IPS-18c (cell line): ENCODE results near the gene MTHFD2.
"Not testable (repeated sequence)": the region's sequence is repeated elsewhere in the genome, so short reads cannot be mapped to it uniquely, and the experiment has no call there.

ENCODE experiments used
- H3K4me3 ChIP-seq: 2 replicates; pipeline ENCODE4 v1.7.0; 2013; ENCODE audit warnings: low read depth, mild to moderate bottlenecking, low read length, moderate library complexity; ENCODE audit not compliant: insufficient read depth
- H3K9me3 ChIP-seq: one replicate; pipeline ENCODE4 v1.6.1; 2013; ENCODE audit warnings: mild to moderate bottlenecking, low read length, moderate library complexity; ENCODE audit not compliant: control insufficient read depth, insufficient read depth

MTHFD2 gene

GRCh38 chr2:74219846-74220486 is 21.6 kb downstream of the MTHFD2 start:
- Histone ChIP-seq H3K4me3 (no peak overlapping the region), H3K9me3 (no peaks in the 10 kb centered on the region)

DNA sequence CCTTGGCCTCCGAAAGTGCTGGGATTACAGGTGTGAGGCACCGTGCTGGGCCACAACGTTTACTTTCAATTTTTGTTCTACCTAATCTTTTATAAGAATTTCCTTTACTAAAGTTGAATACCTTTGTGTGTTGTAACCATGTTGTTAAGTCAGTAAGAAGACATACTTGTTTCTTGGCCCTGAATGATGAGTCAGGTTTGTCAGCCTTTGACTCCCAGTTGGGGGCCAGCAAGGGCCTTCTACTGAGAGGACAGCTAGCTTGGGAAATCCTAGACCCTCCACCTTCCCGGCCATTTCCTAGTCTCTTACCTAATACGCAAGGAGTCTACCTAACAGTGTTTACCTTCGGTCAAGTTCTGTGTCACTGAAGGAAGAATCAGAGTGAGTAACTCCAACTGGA is 22.7 kb downstream of the MTHFD2 start:
- Histone ChIP-seq H3K4me3 (no peak overlapping the region), H3K9me3 (no peaks in the 10 kb centered on the region)

DNA sequence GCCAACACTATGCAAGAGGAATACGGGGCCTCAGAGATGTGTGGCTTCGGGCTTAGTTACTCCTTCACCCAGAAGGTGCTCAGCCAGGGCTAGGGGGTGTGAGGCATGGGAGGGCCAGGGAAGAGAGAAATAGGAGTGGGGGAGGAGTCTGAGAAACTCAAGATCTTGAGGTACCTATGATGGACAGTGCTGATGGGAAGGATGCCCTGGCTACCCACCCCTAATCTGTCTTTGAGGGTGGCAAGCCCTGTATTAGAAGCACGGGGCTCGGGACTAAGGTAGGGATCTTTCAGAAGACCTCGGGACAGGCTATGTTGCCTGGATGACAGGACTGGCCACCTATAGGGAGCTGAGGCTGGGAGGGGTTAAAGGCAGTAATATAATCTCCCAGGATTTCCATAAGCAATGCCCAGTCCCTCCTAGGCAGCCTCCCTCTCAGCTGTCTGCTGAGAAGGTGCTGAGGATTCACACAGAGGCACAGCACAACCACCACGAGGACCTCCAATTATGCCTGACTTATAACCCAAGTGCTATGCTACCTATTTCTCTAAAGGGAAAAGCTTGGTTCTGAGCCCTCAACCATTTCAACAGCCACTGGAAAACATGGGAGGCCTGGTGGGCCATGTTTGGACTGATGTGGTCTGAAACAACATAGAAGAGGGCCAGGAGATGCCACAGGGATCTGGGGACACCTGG is 23.3 kb downstream of the MTHFD2 start:
- H3K4me3 ChIP-seq, result no peak overlapping the region
- H3K9me3 ChIP-seq, result no peaks in the 10 kb centered on the region

DNA sequence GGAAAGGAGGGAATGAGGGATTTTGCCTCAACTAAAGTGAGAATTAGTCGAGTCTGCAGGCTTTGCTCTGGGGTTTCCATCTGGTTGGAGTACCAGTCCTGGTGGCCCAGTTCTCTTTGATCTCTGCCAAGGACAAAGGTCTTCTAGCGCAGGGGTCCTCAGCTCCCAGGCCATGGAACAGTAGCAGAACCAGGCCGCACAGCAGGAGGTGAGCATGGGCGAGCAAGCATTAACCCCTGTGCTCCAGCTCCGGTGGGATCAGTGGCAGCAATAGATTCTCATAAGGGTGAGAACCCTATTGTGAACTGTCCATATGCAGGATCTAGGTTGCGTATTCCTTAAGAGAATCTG is 23.9 kb downstream of the MTHFD2 start:
- Histone ChIP-seq H3K4me3 (no peak overlapping the region), H3K9me3 (no peaks in the 10 kb centered on the region)

DNA sequence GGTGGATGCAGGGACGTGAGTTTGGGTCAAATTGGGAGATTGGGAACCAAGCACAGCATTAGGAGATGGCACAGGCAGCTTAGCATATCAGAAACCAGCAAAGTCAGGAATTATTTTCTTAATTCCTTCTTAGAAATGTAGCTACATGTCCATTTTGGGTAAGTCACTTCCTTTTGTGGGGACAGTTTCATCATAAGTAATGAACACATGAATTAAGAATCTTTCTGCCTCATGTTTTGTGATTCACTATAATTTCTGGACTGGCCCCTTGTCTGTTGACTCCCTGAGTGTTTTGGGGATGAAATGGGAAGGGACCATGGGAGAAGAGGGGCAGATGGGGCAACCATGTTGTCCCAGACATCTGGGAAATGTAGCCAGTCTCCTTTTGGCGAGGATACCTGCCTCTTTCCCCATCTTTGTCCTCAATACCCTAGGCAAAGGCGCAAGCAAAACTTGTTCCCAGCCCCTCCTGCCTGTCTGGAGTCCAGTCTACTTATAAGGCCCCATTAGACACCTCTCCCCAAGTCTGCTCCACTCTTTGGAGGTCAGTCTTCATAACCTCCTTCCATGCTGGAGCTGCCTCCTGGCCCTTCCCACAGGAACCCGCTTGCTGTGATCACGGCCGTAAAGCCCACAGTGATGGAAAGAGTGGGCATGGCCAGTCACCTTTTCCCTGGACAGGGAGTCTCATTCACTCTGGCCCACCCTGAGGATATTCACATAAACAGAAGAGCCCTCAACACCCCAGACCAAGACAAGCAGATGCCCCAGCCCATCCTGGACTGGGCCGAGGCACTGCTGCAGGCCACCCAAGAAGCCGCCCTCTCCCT is 25.7 kb downstream of the MTHFD2 start:
- H3K4me3 ChIP-seq, result no peak overlapping the region
- no peaks in the 10 kb centered on the region for H3K9me3 ChIP-seq

DNA sequence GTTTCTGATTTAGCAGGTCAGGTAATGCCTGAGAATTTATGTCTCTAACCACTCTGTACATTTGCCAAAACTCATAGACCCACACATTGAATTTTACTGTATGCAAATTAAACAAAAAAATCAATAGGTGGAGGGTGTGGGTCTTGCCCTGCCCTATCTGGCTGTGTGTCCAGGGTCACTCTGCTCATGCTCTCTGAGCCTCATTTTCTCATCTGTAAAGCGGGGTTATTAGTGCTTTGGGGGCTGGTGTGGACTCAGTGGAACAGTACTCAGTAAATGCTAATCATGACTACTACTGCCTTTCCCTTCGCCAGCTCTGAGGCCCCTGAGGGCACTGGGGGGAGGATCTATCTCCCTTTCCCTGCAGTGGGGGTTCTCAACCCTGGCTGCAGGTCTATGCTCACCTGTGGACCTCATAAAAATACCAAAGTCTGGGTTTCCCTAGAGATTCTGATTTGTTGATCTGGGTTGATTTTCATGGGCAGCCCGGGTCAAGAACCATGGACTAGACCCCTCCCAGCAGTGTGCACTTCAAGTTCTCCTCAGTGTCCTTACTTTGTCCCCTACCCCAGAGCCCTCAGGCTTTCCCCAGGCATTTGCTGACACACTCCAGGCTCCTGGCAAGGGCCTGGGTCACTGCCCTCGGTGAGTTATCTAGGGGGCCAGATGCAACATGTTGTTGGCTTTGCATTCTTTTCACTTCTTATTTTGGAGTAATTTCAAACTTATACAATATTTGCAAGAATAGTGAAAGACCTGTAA is 27.5 kb downstream of the MTHFD2 start:
- Histone ChIP-seq H3K4me3 (no peak overlapping the region), H3K9me3 (no peaks in the 10 kb centered on the region)

GRCh38 chr2:74226648-74227213 is 28.3 kb downstream of the MTHFD2 start:
- Histone ChIP-seq H3K9me3 (no peaks in the 10 kb centered on the region), H3K4me3 (no peak overlapping the region)

DNA sequence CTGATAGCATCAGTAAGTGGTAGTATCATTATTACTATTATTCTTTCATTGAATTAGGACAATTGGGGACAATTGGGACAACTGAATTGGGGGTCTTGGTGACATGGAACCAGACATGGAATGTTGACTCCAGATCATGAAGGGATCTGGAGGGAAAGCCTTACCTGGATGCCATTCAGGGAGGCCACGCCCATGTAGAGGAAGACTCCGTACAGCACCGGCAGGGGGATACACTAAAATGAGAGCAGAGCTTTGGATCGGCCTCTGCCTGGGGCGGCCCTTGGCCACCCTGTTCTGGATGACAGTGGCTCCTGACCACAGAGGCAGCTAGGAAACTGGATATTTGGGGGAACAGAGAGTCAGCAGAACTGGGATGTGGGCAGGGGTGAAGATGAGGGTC is 29.2 kb downstream of the MTHFD2 start:
- H3K4me3 ChIP-seq, result no peak overlapping the region

GRCh38 chr2:74228772-74229171 is 30.4 kb downstream of the MTHFD2 start:
- no peaks in the 10 kb centered on the region for H3K9me3 ChIP-seq
- no peak overlapping the region for H3K4me3 ChIP-seq

More for the DNA sequence above, 29.2 kb downstream of the MTHFD2 start:
- no peaks in the 10 kb centered on the region for H3K9me3 ChIP-seq

DNA sequence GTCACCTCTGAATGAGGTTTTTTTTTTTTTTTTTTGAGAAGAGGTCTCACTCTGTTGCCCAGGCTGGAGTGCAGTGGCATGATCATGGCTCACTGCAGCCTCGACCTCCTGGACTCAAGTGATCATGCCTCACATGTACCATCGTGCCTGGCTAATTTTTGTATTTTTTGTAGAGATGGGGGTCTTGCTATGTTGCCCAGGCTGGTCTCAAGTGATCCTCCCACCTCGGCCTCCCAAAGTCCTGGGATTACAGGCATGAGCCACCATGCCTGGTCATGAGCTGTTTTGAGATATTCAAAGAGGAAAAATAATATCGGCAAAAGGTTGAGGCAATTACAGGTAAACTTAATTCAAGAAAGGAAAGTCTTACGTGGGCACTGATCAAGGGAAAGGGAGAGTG is 31.4 kb downstream of the MTHFD2 start:
- not testable (repeated sequence) for H3K4me3 ChIP-seq, H3K9me3 ChIP-seq

GRCh38 chr2:74232426-74232825 is 34.0 kb downstream of the MTHFD2 start:
- no peak overlapping the region for H3K4me3 ChIP-seq
- H3K9me3 ChIP-seq, result no peaks in the 10 kb centered on the region

DNA sequence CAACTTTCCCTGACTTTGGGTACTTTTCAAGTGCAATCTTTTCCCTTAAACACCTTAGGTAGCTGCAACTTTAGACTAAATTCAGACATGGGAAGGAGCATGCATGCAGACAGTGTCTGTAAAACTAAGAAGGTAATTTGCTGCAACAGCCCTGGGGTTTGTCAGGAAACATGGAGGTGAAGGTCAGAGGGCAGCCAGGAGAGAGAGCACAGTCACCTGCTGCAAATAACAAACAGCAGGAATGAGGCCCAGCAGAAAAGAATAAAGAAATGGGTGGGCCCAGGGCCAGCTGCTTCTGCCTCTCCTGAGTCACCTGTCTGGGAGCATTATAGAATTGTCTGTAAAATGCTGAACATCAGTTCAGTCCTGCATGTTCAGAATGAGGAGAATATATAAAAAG is 35.2 kb downstream of the MTHFD2 start:
- Histone ChIP-seq H3K9me3 (no peaks in the 10 kb centered on the region), H3K4me3 (no peak overlapping the region)

DNA sequence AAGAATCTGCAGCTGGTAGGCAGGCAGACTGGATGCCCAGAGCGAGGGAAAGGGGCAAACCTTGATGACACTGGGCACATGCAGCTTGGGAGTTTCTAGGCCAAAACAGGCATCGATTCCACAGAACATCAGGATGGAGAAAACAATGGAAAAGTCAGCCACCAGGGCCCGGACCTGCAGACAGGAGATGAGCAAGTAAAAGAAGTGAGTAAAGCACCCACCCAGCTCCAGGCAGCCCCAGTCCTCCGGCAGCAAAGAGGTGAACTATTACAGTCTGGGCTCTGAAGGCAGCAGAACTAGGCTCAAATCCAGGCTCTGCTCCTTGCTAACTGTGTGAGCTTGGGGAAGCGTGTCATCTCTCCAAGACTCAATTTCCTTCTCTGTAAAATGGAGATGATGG is 36.6 kb downstream of the MTHFD2 start:
- H3K9me3 ChIP-seq, result no peaks in the 10 kb centered on the region

DNA sequence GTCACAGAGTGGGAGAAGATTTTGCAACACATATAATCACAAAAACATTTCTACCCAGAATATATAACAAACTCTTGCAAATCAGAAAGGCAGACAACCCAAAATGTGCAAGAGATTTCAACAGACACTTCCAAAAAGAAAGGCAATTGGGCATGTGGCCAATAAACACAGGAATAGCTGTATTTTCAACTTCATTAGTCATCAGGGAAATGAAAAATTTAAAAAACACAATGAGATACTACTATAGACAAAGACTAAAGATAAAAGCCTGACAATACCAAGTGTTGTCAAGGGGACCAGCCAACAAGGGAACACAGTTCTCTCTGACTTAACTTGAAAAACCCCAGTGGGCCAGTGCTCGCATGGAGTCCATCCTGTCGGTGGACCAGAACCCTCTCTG is 40.5 kb downstream of the MTHFD2 start:
- Histone ChIP-seq H3K9me3 (no peaks in the 10 kb centered on the region), H3K4me3 (no peak overlapping the region)

More for the DNA sequence above, 36.6 kb downstream of the MTHFD2 start:
- H3K4me3 ChIP-seq, result no peak overlapping the region

GRCh38 chr2:74239346-74239745 is 40.9 kb downstream of the MTHFD2 start:
- H3K4me3 ChIP-seq, result no peak overlapping the region

GRCh38 chr2:74242354-74243071 is 44.1 kb downstream of the MTHFD2 start:
- no peaks in the 10 kb centered on the region for H3K9me3 ChIP-seq
- no peak overlapping the region for H3K4me3 ChIP-seq

More at GRCh38 chr2:74239346-74239745, 40.9 kb downstream of the MTHFD2 start:
- no peaks in the 10 kb centered on the region for H3K9me3 ChIP-seq

GRCh38 chr2:74244286-74244685 is 45.9 kb downstream of the MTHFD2 start:
- no peak overlapping the region for H3K4me3 ChIP-seq
- H3K9me3 ChIP-seq, result no peaks in the 10 kb centered on the region
